Activated CD8-positive, alpha-beta memory T cell treated with anti-CD3 and anti-CD28 coated beads for 24 hours (primary cell): ENCODE data around the gene AKAP7.
"Not testable (repeated sequence)": the region's sequence is repeated elsewhere in the genome, so short reads cannot be mapped to it uniquely, and the experiment has no call there.

ENCODE experiments used
- DNase-seq: peaks from one replicate; pipeline ENCODE4 v3.0.0-alpha.2; 2020

The AKAP7 gene

GRCh38 chr6:131303338-131303930 is 168.2 kb downstream of the AKAP7 start:
- no peak for DNase-seq

- DNase-seq = no peak
Measured at GRCh38 chr6:131305037-131305850, 170.0 kb downstream of the AKAP7 start.

GRCh38 chr6:131309437-131309836 is 174.2 kb downstream of the AKAP7 start:
- DNase-seq = no peak

- DNase-seq = no peak
Measured at GRCh38 chr6:131314838-131315237, 179.6 kb downstream of the AKAP7 start.

- DNase-seq = no peak
Measured at GRCh38 chr6:131316654-131317053, 181.4 kb downstream of the AKAP7 start.

- no peak for DNase-seq
Measured at GRCh38 chr6:131317516-131317915, 182.2 kb downstream of the AKAP7 start.

GRCh38 chr6:131321589-131321988 is 186.3 kb downstream of the AKAP7 start:
- DNase-seq = no peak

GRCh38 chr6:131322125-131322524 is 186.9 kb downstream of the AKAP7 start:
- DNase-seq = no peak

GRCh38 chr6:131325669-131326068 is 190.4 kb downstream of the AKAP7 start:
- not testable (repeated sequence) for DNase-seq

GRCh38 chr6:131328727-131329126 is 193.5 kb downstream of the AKAP7 start:
- not testable (repeated sequence) for DNase-seq

- no peak for DNase-seq
Measured at GRCh38 chr6:131331151-131331550, 195.9 kb downstream of the AKAP7 start.

GRCh38 chr6:131331873-131332781 is 196.9 kb downstream of the AKAP7 start:
- DNase-seq = no peak
